Nephron progenitor cell (in vitro differentiated cells): ENCODE data around the gene TDRD9.

Source experiments
- DNase-seq: peaks from one replicate; pipeline ENCODE4 v3.0.0; 2021
- H3K27ac Mint-ChIP-seq: 2 replicates; pipeline ENCODE4 v1.8.0; 2021; ENCODE audit warnings: mild to moderate bottlenecking, moderate library complexity, mixed read lengths
- H3K27me3 Mint-ChIP-seq: 2 replicates; pipeline ENCODE4 v1.8.0; 2021; ENCODE audit warnings: mild to moderate bottlenecking, low read depth, mixed read lengths; ENCODE audit not compliant: poor library complexity
- H3K36me3 Mint-ChIP-seq: 2 replicates; pipeline ENCODE4 v1.8.0; 2021; ENCODE audit warnings: low read depth, mixed read lengths
- H3K4me1 Mint-ChIP-seq: 2 replicates; pipeline ENCODE4 v1.8.0; 2021; ENCODE audit warnings: mixed read lengths
- H3K4me3 Mint-ChIP-seq: 2 replicates; pipeline ENCODE4 v1.8.0; 2021; ENCODE audit warnings: mild to moderate bottlenecking, moderate library complexity, mixed read lengths
- H3K9me3 Mint-ChIP-seq: 2 replicates; pipeline ENCODE4 v1.8.0; 2021; ENCODE audit warnings: mild to moderate bottlenecking, moderate library complexity, mixed read lengths
- CTCF ChIP-seq: fragments of 200-600 bp; sonication (generic); IDR thresholded peaks from 2 replicates; pipeline ENCODE4 v1.5.0; 2021; ENCODE audit warnings: antibody characterized with exemption

Gene TDRD9

GRCh38 chr14:103949131-103949790 is 21.0 kb downstream of the TDRD9 start:
- Mint-ChIP-seq H3K36me3 (no peaks in the 10 kb centered on the region), H3K27me3 (peaks cover 32% of the 10 kb centered on the region), H3K9me3 (peaks cover 23% of the 10 kb centered on the region), H3K27ac (no peak overlapping the region), H3K4me3 (no peak overlapping the region), H3K4me1 (no peaks in the 10 kb centered on the region)
- no peak for DNase-seq
- no peak for TF ChIP-seq CTCF

- Mint-ChIP-seq H3K36me3 (no peaks in the 10 kb centered on the region), H3K4me3 (no peak overlapping the region), H3K27me3 (peaks cover 13% of the 10 kb centered on the region), H3K27ac (peak overlapping the region; percentile 88), H3K4me1 (peaks cover 11% of the 10 kb centered on the region), H3K9me3 (no peaks in the 10 kb centered on the region)
- no peak for DNase-seq
- TF ChIP-seq CTCF, result no peak
Measured at GRCh38 chr14:103960457-103961055, 32.3 kb downstream of the TDRD9 start.

- no peaks in the 10 kb centered on the region for H3K9me3 Mint-ChIP-seq
- peaks cover 18% of the 10 kb centered on the region for H3K27me3 Mint-ChIP-seq
- peaks cover 11% of the 10 kb centered on the region for H3K4me1 Mint-ChIP-seq
- no peak for TF ChIP-seq CTCF
- no peak overlapping the region for H3K27ac Mint-ChIP-seq
- no peak overlapping the region for H3K4me3 Mint-ChIP-seq
- H3K36me3 Mint-ChIP-seq, result no peaks in the 10 kb centered on the region
- no peak for DNase-seq
Measured at GRCh38 chr14:103961928-103962578, 33.8 kb downstream of the TDRD9 start.

- H3K36me3 Mint-ChIP-seq, result no peaks in the 10 kb centered on the region
Measured at GRCh38 chr14:103966631-103967030, 38.4 kb downstream of the TDRD9 start.

GRCh38 chr14:103969961-103970360 is 41.7 kb downstream of the TDRD9 start:
- Mint-ChIP-seq H3K36me3 (no peaks in the 10 kb centered on the region), H3K27ac (no peak overlapping the region), H3K27me3 (peaks cover 5% of the 10 kb centered on the region), H3K9me3 (no peaks in the 10 kb centered on the region), H3K4me1 (peaks cover 19% of the 10 kb centered on the region), H3K4me3 (no peak overlapping the region)
- no peak for TF ChIP-seq CTCF
- DNase-seq, result no peak

More at GRCh38 chr14:103966631-103967030, 38.4 kb downstream of the TDRD9 start:
- Mint-ChIP-seq H3K4me1 (peaks cover 7% of the 10 kb centered on the region), H3K4me3 (no peak overlapping the region), H3K27ac (no peak overlapping the region), H3K27me3 (peaks cover 18% of the 10 kb centered on the region), H3K9me3 (no peaks in the 10 kb centered on the region)
- DNase-seq, result no peak
- no peak for TF ChIP-seq CTCF
